IMR-90 (cell line): ENCODE results near the gene FAM168B.

ENCODE experiments used
- CTCF ChIP-seq: conservative IDR thresholded peaks from 2 replicates; pipeline ENCODE4 v1.5.1; 2012; ENCODE audit warnings: mild to moderate bottlenecking, low read depth, low read length, improper control_type of control experiment
- POLR2A ChIP-seq: IDR thresholded peaks from 2 replicates; pipeline ENCODE4 v1.6.1; 2012; ENCODE audit warnings: mild to moderate bottlenecking, low read depth, low read length
- SMC3 ChIP-seq: fragments of 150-350 bp; IDR thresholded peaks from 2 replicates; pipeline ENCODE4 v1.6.1; 2016; ENCODE audit warnings: low read depth, mild to moderate bottlenecking, antibody characterized with exemption, low read length, moderate library complexity

- TF ChIP-seq CTCF = no peak
- no peak for TF ChIP-seq POLR2A
- TF ChIP-seq SMC3 = no peak
Observed at GRCh38 chr2:131005216-131005935, 87.9 kb downstream of the FAM168B start.
